Bronchial epithelial cell (primary cell): Measurements from ENCODE around the gene DLGAP1. TPM values are rescaled to one million over a fixed set of nuclear protein-coding genes. Genes with fewer than 3 reads are reported as not detected.

ENCODE experiments used
- DNase-seq: peaks from one replicate; pipeline ENCODE4 v3.0.0-alpha.2; 2010; ENCODE audit warnings: low read depth
- FAIRE-seq: peaks from 2 replicates; lab custom pipeline; 2011; peaks lifted over from hg19 to GRCh38; lab: Jason Lieb, UNC
- H3K27me3 ChIP-seq: 2 replicates; pipeline ENCODE4 v1.5.1; 2011; ENCODE audit warnings: low read length; ENCODE audit not compliant: control insufficient read depth, insufficient read depth
- H3K36me3 ChIP-seq: 2 replicates; pipeline ENCODE4 v1.5.1; 2011; ENCODE audit warnings: low read length; ENCODE audit not compliant: control insufficient read depth, insufficient read depth
- H3K4me3 ChIP-seq: 2 replicates; pipeline ENCODE4 v1.5.1; 2011; ENCODE audit warnings: mild to moderate bottlenecking, low read depth, low read length, control low read depth
- CTCF ChIP-seq: IDR thresholded peaks from 2 replicates; pipeline ENCODE4 v1.5.1; 2011; ENCODE audit warnings: mild to moderate bottlenecking, moderate library complexity, low read length, control low read depth, inconsistent platforms; ENCODE audit not compliant: insufficient read depth, severe bottlenecking
- total RNA-seq: library from RNA; depleted of rRNA; stranded (reverse); fragments of >200 nt; gene quantifications from 2 replicates; pipeline ENCODE4 v1.2.1, GENCODE V29; 2014

DLGAP1 gene
- total RNA-seq, 1 donor from 2014 or later = not detected

GRCh38 chr18:3494245-3494526 lies 960.9 kb downstream of the DLGAP1 start:
- no peak for FAIRE-seq
- Histone ChIP-seq H3K4me3 (no peak overlapping the region), H3K36me3 (no peaks in the 10 kb centered on the region), H3K27me3 (no peaks in the 10 kb centered on the region)
- no peak for DNase-seq
- no peak for TF ChIP-seq CTCF

- DNase-seq = no peak
- H3K36me3 ChIP-seq = no peaks in the 10 kb centered on the region
- TF ChIP-seq CTCF = no peak
- no peak overlapping the region for H3K4me3 ChIP-seq
- H3K27me3 ChIP-seq = no peaks in the 10 kb centered on the region
- FAIRE-seq = no peak
Observed at GRCh38 chr18:3493501-3494244, 961.4 kb downstream of the DLGAP1 start.

- FAIRE-seq = no peak
- H3K36me3 ChIP-seq = no peaks in the 10 kb centered on the region
- no peak for DNase-seq
- H3K4me3 ChIP-seq = no peak overlapping the region
- TF ChIP-seq CTCF = no peak
- H3K27me3 ChIP-seq = no peaks in the 10 kb centered on the region
Observed at GRCh38 chr18:3492721-3493120, 962.4 kb downstream of the DLGAP1 start.

GRCh38 chr18:3491981-3492555 lies 963.0 kb downstream of the DLGAP1 start:
- FAIRE-seq (no peak), DNase-seq (no peak)
- H3K27me3 ChIP-seq = no peaks in the 10 kb centered on the region
- no peak for TF ChIP-seq CTCF
- H3K36me3 ChIP-seq = no peaks in the 10 kb centered on the region
- H3K4me3 ChIP-seq = no peak overlapping the region

- FAIRE-seq (no peak), DNase-seq (no peak)
- H3K36me3 ChIP-seq = no peaks in the 10 kb centered on the region
- TF ChIP-seq CTCF = no peak
- H3K27me3 ChIP-seq = no peaks in the 10 kb centered on the region
- H3K4me3 ChIP-seq = no peak overlapping the region
Observed at GRCh38 chr18:3489462-3489861, 965.6 kb downstream of the DLGAP1 start.

- no peak for TF ChIP-seq CTCF
- Histone ChIP-seq H3K36me3 (no peaks in the 10 kb centered on the region), H3K4me3 (no peak overlapping the region), H3K27me3 (no peaks in the 10 kb centered on the region)
- DNase-seq = no peak
- FAIRE-seq = no peak
Observed at GRCh38 chr18:3486512-3486911, 968.6 kb downstream of the DLGAP1 start.
